ENCODE measurements around the gene DPH1.

The DPH1 gene

GRCh38 chr17:2023692-2024571 lies 6.0 kb upstream of the DPH1 start:
- no peak for TF ChIP-seq CTCF (conservative IDR thresholded peaks at IDR 0.05; ENCODE audit: low read depth, low read length)
- H3K4me3 ChIP-seq (ENCODE audit: low read length): no peak overlapping the region
- peak; percentile 51 for DNase-seq (ENCODE audit: low read depth)

GRCh38 chr17:2024572-2025219 lies 5.3 kb upstream of the DPH1 start:
- no peak overlapping the region for H3K4me3 ChIP-seq (ENCODE audit: low read length)
- no peak for DNase-seq (ENCODE audit: low read depth)
- no peak for TF ChIP-seq CTCF (conservative IDR thresholded peaks at IDR 0.05; ENCODE audit: low read depth, low read length)

- DNase-seq (ENCODE audit: low read depth): no peak
Observed at GRCh38 chr17:2025220-2025621, 4.7 kb upstream of the DPH1 start, which contains the start of gene RTN4RL1. Gene RTN4RL1 (minus strand): TSS chr17:2025334. CDS start chr17:2024865, 469 bp downstream.

GRCh38 chr17:2025622-2026309 lies 4.2 kb upstream of the DPH1 start:
- no peak for DNase-seq (ENCODE audit: low read depth)
- H3K4me3 ChIP-seq (ENCODE audit: low read length): no peak overlapping the region
- TF ChIP-seq CTCF (conservative IDR thresholded peaks at IDR 0.05; ENCODE audit: low read depth, low read length): peak; percentile 80

More at GRCh38 chr17:2025220-2025621, 4.7 kb upstream of the DPH1 start, which contains the start of gene RTN4RL1:
- TF ChIP-seq CTCF (conservative IDR thresholded peaks at IDR 0.05; ENCODE audit: low read depth, low read length): no peak
- H3K4me3 ChIP-seq (ENCODE audit: low read length): peak within 1 kb of the TSS; percentile 15

GRCh38 chr17:2027528-2028233 lies 2.3 kb upstream of the DPH1 start:
- peak; percentile 77 for DNase-seq (ENCODE audit: low read depth)
- no peak overlapping the region for H3K4me3 ChIP-seq (ENCODE audit: low read length)
- no peak for TF ChIP-seq CTCF (conservative IDR thresholded peaks at IDR 0.05; ENCODE audit: low read depth, low read length)

GRCh38 chr17:2028234-2028614 lies 1.7 kb upstream of the DPH1 start:
- no peak for DNase-seq (ENCODE audit: low read depth)
- no peak for TF ChIP-seq CTCF (conservative IDR thresholded peaks at IDR 0.05; ENCODE audit: low read depth, low read length)
- no peak overlapping the region for H3K4me3 ChIP-seq (ENCODE audit: low read length)

Measured in retinal pigment epithelial cell (primary cell).